Fibroblast of mammary gland (primary cell): ENCODE results near the gene LRBA.

ENCODE experiments used
- DNase-seq: peaks from one replicate; pipeline ENCODE4 v3.0.0-alpha.2; 2010; ENCODE audit warnings: low read depth
- H3K4me3 ChIP-seq: 2 replicates; pipeline ENCODE4 v1.5.1; 2011; ENCODE audit warnings: low read depth, mild to moderate bottlenecking, low read length, moderate library complexity; ENCODE audit not compliant: control insufficient read depth
- CTCF ChIP-seq: conservative IDR thresholded peaks from 2 replicates; pipeline ENCODE4 v1.5.1; 2011; ENCODE audit warnings: low read depth, low read length, inconsistent platforms; ENCODE audit not compliant: control insufficient read depth, insufficient read depth

The LRBA gene

GRCh38 chr4:150944660-150945059, 70.4 kb downstream of the LRBA start:
- TF ChIP-seq CTCF: no peak
- no peak overlapping the region for H3K4me3 ChIP-seq
- no peak for DNase-seq

- no peak for TF ChIP-seq CTCF
- no peak overlapping the region for H3K4me3 ChIP-seq
- DNase-seq: no peak
Observed at GRCh38 chr4:150943818-150944217, 71.3 kb downstream of the LRBA start.

- DNase-seq: no peak
- TF ChIP-seq CTCF: no peak
- no peak overlapping the region for H3K4me3 ChIP-seq
Observed at GRCh38 chr4:150943126-150943525, 72.0 kb downstream of the LRBA start.

- no peak for DNase-seq
- TF ChIP-seq CTCF: no peak
- no peak overlapping the region for H3K4me3 ChIP-seq
Observed at GRCh38 chr4:150942539-150942938, 72.5 kb downstream of the LRBA start.

GRCh38 chr4:150940123-150940522, 75.0 kb downstream of the LRBA start:
- no peak overlapping the region for H3K4me3 ChIP-seq
- no peak for DNase-seq
- TF ChIP-seq CTCF: no peak

- no peak overlapping the region for H3K4me3 ChIP-seq
- DNase-seq: no peak
- TF ChIP-seq CTCF: no peak
Observed at GRCh38 chr4:150939530-150939929, 75.6 kb downstream of the LRBA start.

- TF ChIP-seq CTCF: no peak
- no peak overlapping the region for H3K4me3 ChIP-seq
- DNase-seq: peak; percentile 24
Observed at GRCh38 chr4:150938873-150939499, 76.1 kb downstream of the LRBA start.
